Ramos (cell line): ENCODE results near the gene TXNIP.
"Not testable (repeated sequence)": the region's sequence is repeated elsewhere in the genome, so short reads cannot be mapped to it uniquely, and the experiment has no call there.

Source experiments
- in situ Hi-C: fragments of 300-500 bp; cut with MboI; formaldehyde crosslinking; loops from one replicate; pipeline ENCODE4 v1.14.3; 2022; ENCODE audit warnings: low sequenced_read_pairs; ENCODE audit not compliant: unreplicated experiment

TXNIP gene

DNA sequence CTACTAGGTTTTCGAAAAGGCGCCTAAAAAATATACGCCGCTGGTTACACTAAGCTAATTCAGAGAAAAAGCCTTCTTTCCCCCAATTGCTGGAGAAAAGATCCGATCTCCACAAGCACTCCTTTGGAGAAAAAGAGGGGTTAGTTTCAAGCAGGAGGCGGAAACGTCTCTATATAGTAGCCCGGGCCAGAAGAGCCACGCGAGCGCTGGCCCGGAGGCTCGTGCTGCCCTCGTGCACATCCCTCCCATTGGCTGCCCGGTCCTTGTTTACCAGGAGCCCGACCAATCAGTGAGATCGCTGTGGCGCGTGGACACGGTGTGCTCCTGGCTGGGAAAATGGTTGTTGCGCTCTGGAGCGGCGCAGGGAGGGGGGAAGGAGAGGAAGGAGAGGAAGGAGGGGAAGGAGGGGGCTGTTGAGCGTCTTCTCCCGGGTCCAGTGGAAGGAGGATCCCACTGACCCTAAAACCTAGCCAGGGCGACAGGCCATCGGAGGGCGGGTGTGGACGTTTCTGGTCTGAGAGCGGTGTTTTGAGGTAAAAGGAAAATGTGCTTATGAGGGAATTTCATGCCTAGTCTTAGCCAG lies at the start of gene TXNIP:
TSS of gene TXNIP (minus strand) at position 147 of the 583 bp plus-strand sequence. CDS start 313 bp downstream, outside the sequence.
- in situ Hi-C loops, result loop anchor here (5.0 kb wide), 1 partner anchor 41 kb away; no protein-coding TSS in a partner anchor

DNA sequence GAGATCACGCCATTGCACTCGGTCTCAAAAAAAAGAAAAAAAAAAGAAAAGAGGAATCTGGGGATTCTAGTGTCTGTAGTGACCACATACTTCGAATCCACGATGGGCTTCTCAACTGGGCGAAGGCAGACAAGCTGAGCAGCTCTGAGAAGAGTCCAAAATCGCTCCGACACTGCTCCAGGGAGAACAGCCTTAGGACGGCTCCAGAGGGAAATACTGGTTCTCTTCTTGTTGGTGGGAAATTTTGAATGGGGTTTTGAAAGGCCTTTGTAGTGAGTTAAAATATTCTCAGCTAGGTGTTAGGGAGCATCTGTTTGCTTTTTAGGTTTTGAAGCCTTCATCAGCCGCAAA lies 43.4 kb upstream of the TXNIP start:
- in situ Hi-C loops, result loop anchor here (5.0 kb wide), 1 partner anchor 43 kb away; the partner anchor contains the start of gene TXNIP

DNA sequence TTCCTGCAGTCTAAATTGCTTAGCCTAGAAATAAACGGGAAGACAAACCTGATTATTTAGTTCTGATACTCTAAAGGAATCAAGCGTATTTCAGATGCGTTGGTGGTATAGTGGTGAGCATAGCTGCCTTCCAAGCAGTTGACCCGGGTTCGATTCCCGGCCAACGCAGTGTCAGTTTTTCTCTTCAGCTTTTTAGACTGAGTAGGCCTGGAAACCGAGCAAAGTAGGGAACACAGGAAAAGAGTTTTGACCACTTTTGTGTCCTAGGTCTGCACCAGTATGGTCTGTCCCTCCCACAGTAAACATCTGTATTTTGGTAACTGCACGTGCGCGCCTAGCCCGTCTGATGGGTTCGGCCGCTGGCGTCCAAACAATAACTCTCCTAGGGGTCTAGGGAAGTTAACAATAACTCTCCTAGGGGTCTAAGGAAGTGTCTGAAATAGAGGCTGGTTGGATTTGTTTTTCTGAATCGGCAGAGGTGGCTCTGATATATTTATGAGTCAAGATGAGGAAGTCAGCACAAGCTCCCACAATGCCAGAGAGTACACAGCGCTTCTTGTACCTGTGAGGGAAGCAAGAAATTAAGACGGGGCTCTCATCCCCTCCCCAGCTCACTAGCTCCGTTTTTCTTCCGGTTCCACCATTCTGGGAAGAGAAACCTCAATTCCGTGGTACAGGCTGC lies 40.7 kb upstream of the TXNIP start:
- in situ Hi-C loops, result loop anchor here (5.0 kb wide), 1 partner anchor 40 kb away; the partner anchor contains the start of gene TXNIP

GRCh38 chr1:146036241-146036964 lies 40.0 kb upstream of the TXNIP start:
- in situ Hi-C loops, result loop anchor here (5.0 kb wide), 1 partner anchor 39 kb away; the partner anchor contains the start of gene TXNIP

DNA sequence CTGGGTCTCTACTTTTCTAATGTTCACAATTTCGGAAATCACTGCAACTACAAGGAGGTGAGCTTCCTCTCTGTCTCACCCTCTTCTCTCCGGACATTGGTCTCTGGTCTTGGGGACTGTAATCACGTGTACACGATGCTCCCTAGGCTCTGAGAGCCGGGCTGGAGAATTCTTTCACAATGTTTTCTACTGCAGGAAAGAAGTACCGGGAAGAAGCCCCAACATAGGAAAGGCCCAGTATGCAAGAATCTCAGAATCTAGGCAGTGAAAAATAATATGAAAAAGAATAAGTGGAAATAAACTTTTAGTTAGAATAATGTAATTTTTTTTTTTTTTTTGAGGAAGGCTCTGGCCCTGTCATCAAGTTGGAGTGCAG lies 38.7 kb upstream of the TXNIP start:
- in situ Hi-C loops, result loop anchor here (5.0 kb wide), 1 partner anchor 38 kb away; the partner anchor contains the start of gene TXNIP

GRCh38 chr1:146032631-146033219 lies 36.3 kb upstream of the TXNIP start:
- in situ Hi-C loops, result no loop called here

DNA sequence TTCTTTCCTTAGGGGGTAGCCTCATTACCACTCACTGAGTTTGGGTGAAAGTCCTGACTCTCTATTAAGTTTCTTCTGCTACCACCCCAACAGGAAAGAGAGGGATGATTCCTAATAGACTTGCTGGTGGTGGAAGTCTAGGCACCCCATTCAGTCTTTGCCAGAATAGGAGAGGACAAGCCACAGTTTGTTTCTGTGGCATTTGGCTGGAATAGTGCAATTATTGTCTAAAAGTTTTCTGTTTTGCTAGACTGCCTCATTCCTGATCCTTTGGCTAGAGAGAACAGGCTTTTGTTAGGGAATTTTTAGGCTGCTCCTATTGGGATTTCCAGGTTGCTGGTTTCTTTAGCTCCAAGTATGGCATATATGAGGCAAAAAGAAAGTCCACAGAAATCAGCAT lies 35.1 kb upstream of the TXNIP start:
- in situ Hi-C loops, result no loop called here

GRCh38 chr1:146029117-146029516 lies 32.7 kb upstream of the TXNIP start:
- in situ Hi-C loops, result no loop called here

DNA sequence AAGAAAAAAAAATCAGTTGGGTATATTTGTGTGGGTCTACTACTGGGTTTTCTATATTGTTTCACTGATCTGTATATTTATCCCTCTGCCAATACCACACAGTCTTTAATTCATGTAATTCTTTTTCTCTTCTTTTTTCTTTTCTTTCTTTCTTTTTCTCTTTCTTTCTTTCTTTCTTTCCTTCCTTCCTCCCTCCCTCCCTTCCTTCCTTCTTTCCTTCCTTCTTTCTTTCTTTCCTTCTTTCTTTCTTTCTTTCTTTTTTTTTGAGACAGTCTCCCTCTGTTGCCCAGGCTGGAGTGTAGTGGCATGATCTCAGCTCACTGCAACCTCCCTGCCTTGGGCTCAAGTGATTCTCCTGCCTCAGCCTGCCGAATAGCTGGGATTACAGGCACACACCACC lies 30.3 kb upstream of the TXNIP start:
- in situ Hi-C loops, result not testable (repeated sequence)

DNA sequence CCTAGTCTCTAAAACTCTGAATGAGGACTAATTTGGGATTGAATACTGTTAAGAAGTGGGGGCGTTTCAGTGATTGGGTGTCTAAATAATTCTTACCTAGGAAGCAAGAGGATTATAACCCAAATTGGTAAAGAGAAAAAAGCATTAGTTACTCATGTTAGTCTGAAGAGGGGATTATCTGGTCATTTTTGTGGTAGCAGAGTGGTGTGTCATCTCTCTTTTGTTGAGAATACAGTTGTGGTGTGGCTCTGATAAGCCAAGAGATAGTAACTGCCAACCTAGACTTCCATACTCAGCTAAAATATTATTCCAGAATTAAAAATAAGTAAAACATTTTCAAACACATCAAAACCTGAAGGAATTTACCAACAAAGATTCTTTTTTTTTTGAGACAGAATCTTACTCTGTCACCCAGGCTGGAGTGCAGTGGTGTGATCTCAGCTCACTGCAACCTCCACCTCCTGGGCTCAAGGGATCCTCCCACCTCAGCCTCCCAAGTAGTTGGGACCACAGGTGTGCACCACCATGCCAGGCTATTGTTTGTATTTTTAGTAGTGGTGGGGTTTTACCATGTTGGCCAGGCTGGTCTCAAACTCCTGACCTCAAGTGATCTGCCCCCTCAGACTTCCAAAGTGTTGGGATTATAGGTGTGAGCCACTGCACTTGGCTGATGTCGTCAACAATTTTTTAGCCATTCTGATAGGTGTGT lies 29.6 kb upstream of the TXNIP start:
- in situ Hi-C loops, result not testable (repeated sequence)

DNA sequence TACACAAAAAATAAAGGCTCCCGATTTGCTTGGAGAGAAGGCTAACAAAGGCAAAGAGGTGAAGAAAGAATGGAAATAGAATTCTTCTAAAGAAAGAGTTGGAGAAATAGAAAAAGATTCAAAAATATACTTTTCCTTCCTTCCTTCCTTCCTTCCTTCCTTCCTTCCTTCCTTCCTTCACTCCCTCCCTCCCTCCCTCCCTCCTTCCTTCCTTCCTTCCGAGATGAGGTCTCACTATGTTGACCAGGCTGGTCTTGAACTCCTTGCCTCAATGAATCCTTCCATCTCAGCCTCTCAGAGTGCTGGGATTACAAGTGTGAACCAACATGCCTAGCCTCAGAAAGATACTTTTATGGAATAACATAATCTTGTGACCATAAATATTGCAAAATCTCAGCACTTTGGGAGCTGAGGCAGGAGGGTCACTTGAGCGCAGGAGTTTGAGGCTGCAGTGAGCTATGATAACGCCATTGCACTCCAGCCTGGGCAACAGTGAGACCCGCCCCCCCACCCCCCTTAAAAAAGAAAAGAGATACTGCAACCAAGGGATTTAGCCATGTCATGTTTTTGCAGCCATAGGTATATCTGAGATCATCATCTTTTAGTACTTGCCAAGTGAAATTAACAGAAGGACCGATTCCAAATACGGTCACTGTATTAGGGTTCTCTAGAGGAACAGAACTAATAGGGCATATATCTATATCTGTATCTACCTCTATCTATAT lies 26.2 kb upstream of the TXNIP start:
- in situ Hi-C loops, result no loop called here

DNA sequence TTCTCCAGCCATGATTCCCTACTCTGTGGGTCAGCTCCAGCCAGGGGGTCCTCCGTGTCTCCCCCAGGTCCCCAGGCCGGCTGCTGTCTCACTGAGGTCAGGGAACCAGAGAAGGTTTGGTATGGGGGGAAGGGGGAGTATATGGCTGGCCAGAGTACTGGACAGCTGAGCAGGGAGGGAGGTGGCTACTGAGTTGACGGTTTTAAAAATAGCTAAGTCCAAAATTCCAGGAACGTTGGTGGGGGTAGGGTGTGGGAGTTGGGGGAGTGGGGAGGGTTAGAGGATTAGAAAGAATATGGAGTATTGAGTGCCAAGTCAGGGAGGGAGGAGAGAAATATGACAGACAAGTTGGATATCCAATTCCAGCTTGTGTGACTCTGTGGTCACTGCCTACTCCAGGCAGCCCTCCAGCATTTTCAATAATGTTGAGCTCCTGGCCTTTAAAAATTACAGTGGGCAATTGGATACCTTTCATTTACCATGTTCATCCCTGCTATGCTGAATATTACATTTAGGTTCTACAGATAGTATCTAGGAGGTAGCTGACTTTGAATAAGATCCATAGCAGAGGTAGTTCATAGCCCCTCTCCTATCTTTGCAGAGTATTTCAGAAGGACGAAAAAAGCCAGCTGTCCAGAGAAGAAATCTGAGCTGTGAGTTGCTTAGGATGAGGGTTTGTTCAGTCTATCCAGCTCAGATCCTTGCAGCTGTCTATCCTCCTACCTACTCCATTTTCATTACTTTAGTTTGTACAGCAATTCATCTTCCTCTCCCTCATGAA lies 25.4 kb upstream of the TXNIP start, which contains the start of gene HJV:
TSS of gene HJV (minus strand) at position 114 of the 781 bp plus-strand sequence. CDS start 1,504 bp downstream, outside the sequence.
- in situ Hi-C loops, result no loop called here

DNA sequence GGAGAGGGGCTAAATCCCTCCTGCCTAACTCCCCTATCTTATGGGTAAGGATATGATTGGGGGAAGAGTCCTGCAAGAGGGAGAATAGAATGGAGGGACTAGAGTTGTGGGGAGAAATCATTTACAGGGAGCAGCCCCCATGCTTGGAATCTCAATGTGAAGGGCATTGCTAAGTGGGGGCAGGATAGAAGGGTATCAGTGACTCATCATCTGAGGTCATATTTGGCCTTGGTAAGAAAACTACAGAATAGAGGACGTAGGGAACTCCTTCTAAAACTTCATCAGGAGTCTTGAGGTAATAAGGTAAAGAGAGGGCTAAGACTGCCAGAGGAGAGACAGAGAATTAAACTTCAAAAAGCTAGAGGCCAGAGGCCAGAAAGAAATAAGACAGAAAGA lies 24.7 kb upstream of the TXNIP start:
- in situ Hi-C loops, result no loop called here

- in situ Hi-C loops, result no loop called here
Measured at GRCh38 chr1:146020058-146021049, 24.0 kb upstream of the TXNIP start.

DNA sequence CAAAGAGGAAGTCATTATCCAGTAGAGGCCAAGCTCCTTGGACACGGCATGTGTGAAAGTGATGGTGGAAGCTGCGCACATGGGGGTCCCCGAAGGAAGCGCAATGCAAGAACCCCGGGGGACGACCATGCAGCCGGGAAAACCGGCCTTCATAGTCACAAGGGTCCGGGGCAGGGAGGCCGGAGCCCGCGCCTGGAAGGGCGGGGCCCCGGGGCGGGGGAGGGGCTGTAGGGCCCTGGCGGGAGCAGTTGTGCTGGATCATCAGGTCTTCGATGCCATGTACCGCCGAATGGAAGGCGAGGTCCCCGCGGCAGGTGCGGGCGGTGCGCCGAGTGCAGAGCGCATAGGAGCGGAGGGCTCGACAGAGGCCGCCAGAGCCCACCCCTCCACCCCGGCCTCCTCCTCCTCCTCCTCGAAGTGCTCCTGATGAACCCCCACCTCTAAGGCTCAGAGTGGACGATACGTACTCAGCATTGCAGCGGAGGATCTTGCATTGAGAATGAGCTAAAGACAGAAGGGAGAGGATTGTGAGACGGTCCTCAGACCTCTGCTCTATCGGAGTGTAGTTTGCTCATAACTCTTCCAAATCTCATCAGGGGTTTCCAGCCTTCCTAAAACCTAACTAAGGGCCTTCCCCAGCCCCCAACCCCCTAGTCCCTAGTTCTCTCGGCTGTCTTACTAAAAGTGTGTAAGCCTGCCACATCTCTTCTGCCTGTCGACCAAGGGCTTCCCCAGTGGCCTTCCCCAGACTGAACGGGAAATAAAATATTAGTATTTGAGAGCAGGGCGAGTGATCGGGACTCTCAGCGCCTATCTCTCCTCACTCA lies 23.1 kb upstream of the TXNIP start:
- in situ Hi-C loops, result loop anchor here (5.0 to 10.0 kb wide), 2 partner anchors 125 to 167 kb away; no protein-coding TSS in a partner anchor

DNA sequence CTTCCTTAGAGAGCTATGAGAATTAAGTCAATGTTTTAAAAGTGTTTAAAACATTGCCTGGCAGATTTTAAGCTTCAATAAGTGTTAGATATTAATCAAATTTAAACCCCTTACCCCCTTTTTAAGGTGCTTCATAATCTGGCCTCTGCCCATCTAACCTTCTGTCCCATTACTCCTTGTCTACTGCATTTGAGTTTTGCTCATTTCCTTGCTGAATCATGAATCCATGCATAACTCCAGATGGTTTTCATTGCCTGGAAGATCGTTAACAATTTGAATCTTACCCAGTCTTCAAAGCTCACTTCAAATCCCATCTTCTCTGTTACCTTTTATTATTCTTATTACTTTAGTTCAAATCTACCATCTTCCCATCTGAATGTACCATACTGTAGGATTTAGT lies 20.5 kb upstream of the TXNIP start:
- in situ Hi-C loops, result loop anchor here (5.0 to 10.0 kb wide), 2 partner anchors 122 to 165 kb away; no protein-coding TSS in a partner anchor
